GM18526 (cell line): ENCODE results near the gene CKMT1B.
"Not testable (repeated sequence)": the region's sequence is repeated elsewhere in the genome, so short reads cannot be mapped to it uniquely, and the experiment has no call there.

Experiments used
- POLR2A ChIP-seq: IDR thresholded peaks from 3 replicates; pipeline ENCODE4 v1.6.1; 2011; ENCODE audit not compliant: insufficient read length; ENCODE audit errors: extremely low read depth

Gene CKMT1B

GRCh38 chr15:43593328-43594190 is at the start of gene CKMT1B:
Gene CKMT1B (plus strand): TSS chr15:43594027. CDS start chr15:43594219, 192 bp downstream.
- not testable (repeated sequence) for TF ChIP-seq POLR2A

- no peak for TF ChIP-seq POLR2A
Measured at GRCh38 chr15:43544266-43544665, 49.6 kb upstream of the CKMT1B start.

- no peak for TF ChIP-seq POLR2A
Measured at GRCh38 chr15:43545426-43545825, 48.4 kb upstream of the CKMT1B start.

DNA sequence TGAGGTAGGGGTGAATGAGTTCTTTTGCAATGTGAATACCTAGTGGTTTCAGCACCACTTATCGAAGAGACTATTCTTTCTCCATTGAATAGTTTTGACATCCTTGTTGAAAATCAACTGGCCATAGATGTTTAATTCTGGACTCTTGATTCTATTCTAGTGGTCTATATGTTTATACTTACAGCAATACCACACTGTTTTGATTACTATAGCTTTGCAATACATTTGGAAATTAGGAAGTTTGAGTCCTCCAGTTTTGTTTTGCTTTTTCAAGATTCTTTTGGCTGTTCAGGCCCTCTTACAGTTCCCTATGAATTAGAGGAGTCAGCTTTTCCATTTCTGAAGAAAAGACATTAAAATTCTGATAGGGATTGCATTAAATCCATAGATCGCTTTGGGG is 46.3 kb upstream of the CKMT1B start:
- TF ChIP-seq POLR2A, result no peak

DNA sequence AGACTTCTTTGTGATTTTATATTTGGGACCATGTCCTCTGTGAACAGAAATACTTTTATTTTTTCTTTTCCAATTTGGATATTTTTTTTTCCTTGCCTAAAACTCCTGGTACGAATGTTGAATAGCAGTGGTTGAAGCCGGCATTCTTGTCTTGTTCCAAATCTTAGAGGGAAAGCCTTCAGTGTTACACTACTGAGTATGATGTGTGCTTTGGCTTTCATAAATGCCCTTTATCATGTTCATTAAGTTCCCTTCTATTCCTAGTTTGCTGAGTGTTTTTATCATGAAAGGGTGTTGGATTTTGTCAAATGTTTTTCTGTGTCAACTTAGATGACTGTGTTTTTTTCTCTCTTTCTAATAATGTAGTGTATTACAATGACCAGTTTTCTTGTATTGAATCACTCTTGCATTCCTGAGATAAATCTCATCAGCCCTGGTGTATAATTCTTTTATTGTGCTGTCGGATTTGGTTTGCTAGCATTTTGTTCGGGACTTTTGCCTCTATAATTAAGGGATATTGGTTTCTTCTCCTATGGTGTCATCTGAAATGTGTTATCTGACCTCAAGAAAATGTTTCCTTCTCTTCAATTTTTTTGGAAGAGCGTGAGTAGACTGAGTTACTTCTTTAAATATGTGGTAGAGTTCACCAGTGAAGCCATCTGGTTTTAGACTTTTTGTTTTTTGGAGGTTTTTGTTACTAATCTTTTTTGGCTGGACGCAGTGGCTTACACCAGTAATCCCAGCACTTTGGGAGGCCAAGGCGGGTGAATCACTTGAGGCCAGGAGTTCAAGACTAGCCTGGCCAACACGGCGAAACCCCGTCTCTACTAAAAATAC is 43.1 kb upstream of the CKMT1B start:
- TF ChIP-seq POLR2A, result no peak

- no peak for TF ChIP-seq POLR2A
Measured at GRCh38 chr15:43552256-43552655, 41.6 kb upstream of the CKMT1B start.

DNA sequence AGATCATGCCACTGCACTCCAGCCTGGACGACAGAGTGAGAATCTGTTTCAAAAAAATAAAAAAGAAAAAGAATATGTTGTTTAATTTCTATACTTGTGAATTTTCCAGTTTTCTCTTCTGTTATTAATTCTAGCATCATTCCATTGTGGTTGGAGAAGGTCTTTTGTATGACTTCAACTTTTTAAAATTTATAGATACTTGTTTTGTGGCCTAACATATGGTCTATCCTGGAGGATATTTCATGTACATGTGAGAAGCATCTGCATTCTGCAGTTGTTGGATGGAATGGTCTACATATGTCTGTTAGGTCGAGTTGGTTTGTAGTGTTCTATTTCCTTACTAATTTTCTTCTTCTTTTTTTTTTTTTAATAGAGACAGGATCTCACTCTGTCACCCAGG is 40.8 kb upstream of the CKMT1B start:
- TF ChIP-seq POLR2A, result no peak

DNA sequence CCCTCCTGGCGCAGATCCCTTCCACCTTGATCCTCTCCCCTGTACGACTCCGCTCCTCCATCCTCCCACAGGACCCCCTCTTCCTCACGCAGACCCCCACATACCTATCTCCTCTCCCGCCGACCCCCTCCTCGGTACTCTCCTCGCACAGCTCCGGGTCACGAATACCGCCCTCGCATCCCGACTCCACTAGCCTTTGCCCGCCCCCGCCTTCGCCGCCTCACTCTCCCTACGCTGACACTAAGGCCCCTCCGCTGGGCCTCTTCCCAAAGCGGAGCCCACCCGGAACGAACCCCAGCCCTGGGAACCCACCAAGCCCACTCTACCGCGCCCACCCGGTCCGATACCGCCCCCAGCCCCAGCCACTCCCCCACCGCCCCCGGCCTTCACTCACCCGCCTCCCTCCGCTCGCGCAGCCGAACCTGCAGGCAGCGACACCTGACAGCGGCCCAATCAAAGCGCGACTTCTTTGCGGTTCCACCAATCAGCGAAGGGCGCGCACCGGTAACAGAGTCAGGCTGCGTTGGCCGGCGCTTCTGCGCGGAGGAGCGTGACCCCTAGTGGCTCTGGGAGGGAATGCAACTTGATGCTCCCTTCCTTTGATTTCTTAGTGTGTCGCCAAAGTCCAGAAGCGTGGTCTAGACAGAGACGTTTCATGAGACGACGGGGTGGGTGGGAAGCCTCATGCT is 3.9 kb upstream of the CKMT1B start, which contains the start of gene PPIP5K1:
TSS of gene PPIP5K1 (minus strand) at position 431 of the 689 bp plus-strand sequence. CDS start 5,704 bp downstream, outside the sequence.
- not testable (repeated sequence) for TF ChIP-seq POLR2A

GRCh38 chr15:43618700-43619099 is 24.9 kb downstream of the CKMT1B start, which contains the start of gene STRC:
Gene STRC (minus strand): TSS chr15:43618800. CDS start chr15:43618722, 78 bp downstream.
- TF ChIP-seq POLR2A, result not testable (repeated sequence)

DNA sequence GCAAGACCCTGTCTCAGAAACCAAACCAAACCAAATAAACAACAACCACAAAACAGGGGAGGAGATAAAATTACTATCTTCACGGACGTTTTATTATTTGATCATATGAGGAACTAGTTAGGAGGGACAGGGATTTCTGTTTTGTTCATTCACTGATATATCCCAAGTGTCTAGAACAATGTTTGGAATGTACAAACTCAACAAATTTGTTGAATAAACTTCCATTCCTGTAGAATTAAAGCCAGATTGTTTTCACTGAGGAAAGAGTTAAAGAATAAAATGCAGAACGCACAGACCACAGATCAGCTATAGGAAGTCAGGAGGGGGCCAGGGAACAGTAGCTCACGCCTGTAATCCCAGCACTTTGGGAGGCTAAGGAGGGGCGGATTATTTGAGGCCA is 31.3 kb downstream of the CKMT1B start:
- TF ChIP-seq POLR2A, result no peak
